GM20431 (cell line): ENCODE data around the gene MEPE.

Source experiments
- in situ Hi-C: fragments of 300-500 bp; cut with MseI, MboI; formaldehyde crosslinking; loops from one replicate; pipeline ENCODE4 v1.15.0; 2020; ENCODE audit warnings: low sequenced_read_pairs; ENCODE audit not compliant: unreplicated experiment

The MEPE gene

GRCh38 chr4:87838890-87839591 lies 6.3 kb downstream of the MEPE start:
- in situ Hi-C loops: loop anchor here (25.0 kb wide), 1 partner anchor 152 kb away; no protein-coding TSS in a partner anchor

- in situ Hi-C loops: loop anchor here (25.0 kb wide), 1 partner anchor 152 kb away; no protein-coding TSS in a partner anchor
Measured at GRCh38 chr4:87839592-87839946, 6.8 kb downstream of the MEPE start.

- in situ Hi-C loops: loop anchor here (25.0 kb wide), 1 partner anchor 153 kb away; no protein-coding TSS in a partner anchor
Measured at GRCh38 chr4:87840149-87840548, 7.4 kb downstream of the MEPE start.

- in situ Hi-C loops: loop anchor here (25.0 kb wide), 1 partner anchor 157 kb away; no protein-coding TSS in a partner anchor
Measured at GRCh38 chr4:87843936-87844335, 11.2 kb downstream of the MEPE start.

- in situ Hi-C loops: loop anchor here (25.0 kb wide), 1 partner anchor 157 kb away; no protein-coding TSS in a partner anchor
Measured at GRCh38 chr4:87844452-87844851, 11.7 kb downstream of the MEPE start.

- in situ Hi-C loops: loop anchor here (25.0 kb wide), 1 partner anchor 159 kb away; no protein-coding TSS in a partner anchor
Measured at GRCh38 chr4:87846226-87846625, 13.5 kb downstream of the MEPE start.

GRCh38 chr4:87848622-87849351 lies 16.0 kb downstream of the MEPE start:
- in situ Hi-C loops: loop anchor here (25.0 kb wide), 1 partner anchor 161 kb away; no protein-coding TSS in a partner anchor

GRCh38 chr4:87849612-87850011 lies 16.8 kb downstream of the MEPE start:
- in situ Hi-C loops: loop anchor here (25.0 kb wide), 2 partner anchors 162 to 363 kb away; no protein-coding TSS in a partner anchor

GRCh38 chr4:87851332-87851731 lies 18.6 kb downstream of the MEPE start:
- in situ Hi-C loops: loop anchor here (25.0 kb wide), 1 partner anchor 361 kb away; no protein-coding TSS in a partner anchor

GRCh38 chr4:87851953-87852352 lies 19.2 kb downstream of the MEPE start:
- in situ Hi-C loops: loop anchor here (25.0 kb wide), 1 partner anchor 360 kb away; no protein-coding TSS in a partner anchor

GRCh38 chr4:87853108-87853507 lies 20.3 kb downstream of the MEPE start:
- in situ Hi-C loops: loop anchor here (25.0 kb wide), 1 partner anchor 359 kb away; no protein-coding TSS in a partner anchor

GRCh38 chr4:87853891-87854290 lies 21.1 kb downstream of the MEPE start:
- in situ Hi-C loops: loop anchor here (25.0 kb wide), 1 partner anchor 358 kb away; no protein-coding TSS in a partner anchor

GRCh38 chr4:87855559-87855958 lies 22.8 kb downstream of the MEPE start:
- in situ Hi-C loops: loop anchor here (25.0 kb wide), 1 partner anchor 357 kb away; no protein-coding TSS in a partner anchor

GRCh38 chr4:87856816-87857215 lies 24.0 kb downstream of the MEPE start:
- in situ Hi-C loops: loop anchor here (25.0 kb wide), 1 partner anchor 355 kb away; no protein-coding TSS in a partner anchor

GRCh38 chr4:87857789-87858188 lies 25.0 kb downstream of the MEPE start:
- in situ Hi-C loops: loop anchor here (25.0 kb wide), 1 partner anchor 355 kb away; no protein-coding TSS in a partner anchor

- in situ Hi-C loops: loop anchor here (25.0 kb wide), 1 partner anchor 350 kb away; no protein-coding TSS in a partner anchor
Measured at GRCh38 chr4:87862236-87862635, 29.5 kb downstream of the MEPE start.

GRCh38 chr4:87863486-87863885 lies 30.7 kb downstream of the MEPE start:
- in situ Hi-C loops: loop anchor here (25.0 kb wide), 1 partner anchor 349 kb away; no protein-coding TSS in a partner anchor

GRCh38 chr4:87864321-87864720 lies 31.6 kb downstream of the MEPE start:
- in situ Hi-C loops: loop anchor here (25.0 kb wide), 1 partner anchor 348 kb away; no protein-coding TSS in a partner anchor

- in situ Hi-C loops: loop anchor here (25.0 kb wide), 1 partner anchor 347 kb away; no protein-coding TSS in a partner anchor
Measured at GRCh38 chr4:87865288-87865687, 32.5 kb downstream of the MEPE start.

- in situ Hi-C loops: loop anchor here (25.0 kb wide), 1 partner anchor 346 kb away; no protein-coding TSS in a partner anchor
Measured at GRCh38 chr4:87865960-87866598, 33.3 kb downstream of the MEPE start.
